Measurements from ENCODE around the gene LRP1B. TPM values are rescaled to one million over a fixed set of nuclear protein-coding genes. Genes with fewer than 3 reads are reported as not detected.
"Not testable (repeated sequence)": the region's sequence is repeated elsewhere in the genome, so short reads cannot be mapped to it uniquely, and the experiment has no call there.

The LRP1B gene
- total and polyA plus RNA-seq, 8 donors = 0.03 to 1.6 (median 0.84) TPM

DNA sequence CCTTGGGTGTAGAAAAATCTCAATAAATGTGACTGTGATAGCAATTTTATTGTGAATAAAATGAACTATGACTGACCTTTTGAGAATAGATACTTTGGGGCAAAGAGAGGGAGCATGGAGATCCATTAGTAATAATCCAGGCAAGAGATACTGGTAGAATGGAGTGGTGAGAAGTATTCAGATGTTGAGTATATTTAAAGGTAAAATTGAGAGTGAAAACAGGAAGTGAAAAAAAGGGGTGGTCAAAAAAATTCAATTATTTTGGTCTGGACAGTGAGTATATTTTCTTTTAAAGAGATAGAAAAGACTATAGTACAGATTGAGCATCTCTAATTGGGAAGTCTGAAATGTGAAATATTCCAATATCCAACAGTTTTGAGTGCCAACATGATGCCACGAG lies 1835.0 kb downstream of the LRP1B start:
- no peak for ATAC-seq
- H3K4me1 ChIP-seq = no peaks in the 10 kb centered on the region
- TF ChIP-seq, protein P1, sequence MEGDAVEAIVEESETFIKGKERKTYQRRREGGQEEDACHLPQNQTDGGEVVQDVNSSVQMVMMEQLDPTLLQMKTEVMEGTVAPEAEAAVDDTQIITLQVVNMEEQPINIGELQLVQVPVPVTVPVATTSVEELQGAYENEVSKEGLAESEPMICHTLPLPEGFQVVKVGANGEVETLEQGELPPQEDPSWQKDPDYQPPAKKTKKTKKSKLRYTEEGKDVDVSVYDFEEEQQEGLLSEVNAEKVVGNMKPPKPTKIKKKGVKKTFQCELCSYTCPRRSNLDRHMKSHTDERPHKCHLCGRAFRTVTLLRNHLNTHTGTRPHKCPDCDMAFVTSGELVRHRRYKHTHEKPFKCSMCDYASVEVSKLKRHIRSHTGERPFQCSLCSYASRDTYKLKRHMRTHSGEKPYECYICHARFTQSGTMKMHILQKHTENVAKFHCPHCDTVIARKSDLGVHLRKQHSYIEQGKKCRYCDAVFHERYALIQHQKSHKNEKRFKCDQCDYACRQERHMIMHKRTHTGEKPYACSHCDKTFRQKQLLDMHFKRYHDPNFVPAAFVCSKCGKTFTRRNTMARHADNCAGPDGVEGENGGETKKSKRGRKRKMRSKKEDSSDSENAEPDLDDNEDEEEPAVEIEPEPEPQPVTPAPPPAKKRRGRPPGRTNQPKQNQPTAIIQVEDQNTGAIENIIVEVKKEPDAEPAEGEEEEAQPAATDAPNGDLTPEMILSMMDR (IDR thresholded peaks at IDR 0.05) = no peak

DNA sequence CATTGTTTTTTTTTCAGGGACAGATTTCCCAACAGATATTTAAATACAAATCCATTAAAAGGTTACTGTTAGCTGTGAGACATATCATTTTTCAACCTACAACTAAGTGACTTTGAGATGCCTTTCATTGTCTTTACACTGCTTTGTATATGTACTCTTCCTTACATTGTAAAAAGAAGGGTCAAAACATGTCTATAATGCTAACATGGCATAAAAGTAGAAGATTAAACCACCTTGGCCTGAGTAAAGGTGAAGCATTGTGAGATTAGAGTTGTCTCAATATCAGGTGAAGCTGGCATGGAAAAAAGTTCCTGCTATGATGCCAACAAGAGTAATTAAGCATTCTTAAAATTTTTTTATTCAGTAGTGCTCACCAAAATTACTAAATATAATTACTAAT lies 1842.1 kb downstream of the LRP1B start:
- TF ChIP-seq, protein P1 (IDR thresholded peaks at IDR 0.05) = no peak
- no peak overlapping the region for H3K4me3 ChIP-seq
- ATAC-seq (no peak), DNase-seq (no peak)
- H3K27ac ChIP-seq = no peak overlapping the region
- no peaks in the 10 kb centered on the region for H3K36me3 ChIP-seq
- no peaks in the 10 kb centered on the region for H3K9me3 ChIP-seq
- H3K4me1 ChIP-seq = no peaks in the 10 kb centered on the region
- no peaks in the 10 kb centered on the region for H3K27me3 ChIP-seq
- intact Hi-C loops (cut with DNase I) = no loop called here

More for the DNA sequence above, 1835.0 kb downstream of the LRP1B start:
- no peaks in the 10 kb centered on the region for H3K36me3 ChIP-seq
- no peak for DNase-seq
- H3K27ac ChIP-seq = no peak overlapping the region
- intact Hi-C loops (cut with DNase I) = no loop called here
- H3K9me3 ChIP-seq = peaks cover 0 to 6% of the 10 kb centered on the region in 2 donors
- no peaks in the 10 kb centered on the region for H3K27me3 ChIP-seq
- H3K4me3 ChIP-seq = no peak overlapping the region

DNA sequence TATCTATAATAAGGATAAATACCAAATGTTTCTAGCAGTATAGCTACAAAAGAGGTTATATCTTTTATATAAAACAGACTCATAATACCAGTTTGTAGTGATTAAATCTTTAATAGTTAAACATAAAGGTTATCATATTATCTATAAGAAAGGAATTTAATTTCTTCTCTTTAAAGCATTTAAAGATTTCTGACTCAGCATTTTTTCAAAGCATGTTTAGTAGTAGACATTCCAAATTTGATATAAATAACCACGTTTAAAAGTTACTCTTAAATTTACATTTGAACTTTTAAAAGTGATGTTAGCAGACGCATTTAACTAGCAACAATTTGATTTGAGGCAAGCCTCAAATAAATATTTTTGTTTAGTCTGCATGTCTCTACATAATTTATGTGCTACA lies 1842.6 kb downstream of the LRP1B start:
- H3K27ac ChIP-seq = no peak overlapping the region
- no peaks in the 10 kb centered on the region for H3K9me3 ChIP-seq
- TF ChIP-seq, protein P1 (IDR thresholded peaks at IDR 0.05) = no peak
- H3K27me3 ChIP-seq = no peaks in the 10 kb centered on the region
- H3K36me3 ChIP-seq = no peaks in the 10 kb centered on the region
- ATAC-seq = no peak
- H3K4me3 ChIP-seq = no peak overlapping the region
- DNase-seq = no peak
- no peaks in the 10 kb centered on the region for H3K4me1 ChIP-seq
- intact Hi-C loops (cut with DNase I) = no loop called here

DNA sequence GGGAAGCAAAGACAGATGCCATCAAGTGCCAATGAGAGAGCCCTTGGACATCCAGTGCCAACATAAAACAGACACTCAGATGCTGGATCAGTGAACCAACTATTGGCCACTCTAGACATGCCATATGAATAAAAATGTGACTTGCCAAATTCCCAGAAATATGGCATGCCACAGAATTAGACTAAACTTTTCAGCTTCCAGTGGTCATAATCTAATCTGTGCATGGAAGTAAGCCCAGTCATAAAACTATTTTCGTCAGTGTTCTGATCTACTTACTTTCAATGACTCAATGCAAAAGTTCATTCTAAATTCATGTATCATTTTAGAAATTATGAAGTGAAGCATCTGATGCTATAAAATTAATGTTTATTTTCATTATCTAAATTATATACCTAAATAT lies 1844.4 kb downstream of the LRP1B start:
- ATAC-seq (no peak), DNase-seq (no peak)
- Histone ChIP-seq H3K36me3 (no peaks in the 10 kb centered on the region), H3K27ac (no peak overlapping the region), H3K9me3 (no peaks in the 10 kb centered on the region), H3K27me3 (no peaks in the 10 kb centered on the region), H3K4me3 (no peak overlapping the region), H3K4me1 (no peaks in the 10 kb centered on the region)
- intact Hi-C loops (cut with DNase I) = no loop called here
- TF ChIP-seq, protein P1 (IDR thresholded peaks at IDR 0.05) = no peak

DNA sequence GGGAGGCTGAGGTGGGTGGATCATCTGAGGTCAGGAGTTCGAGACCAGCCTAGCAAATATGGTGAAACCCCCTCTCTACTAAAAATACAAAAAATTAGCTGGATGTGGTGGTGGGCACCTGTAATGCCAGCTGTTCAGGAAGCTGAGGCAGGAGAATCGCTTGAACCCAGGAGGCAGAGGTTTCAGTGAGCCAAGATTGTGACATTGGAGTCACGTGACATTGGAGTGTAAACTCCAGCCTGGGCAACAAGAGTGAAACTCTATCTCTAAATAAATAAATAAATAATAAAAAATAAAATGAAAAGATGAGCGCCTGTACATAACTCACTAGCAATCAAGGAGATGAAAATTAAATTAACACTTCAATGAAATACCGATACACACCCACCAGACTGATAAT lies 1853.5 kb downstream of the LRP1B start:
- ATAC-seq; H3K36me3 ChIP-seq; H3K4me1 ChIP-seq; intact Hi-C loops (cut with DNase I); H3K27ac ChIP-seq; DNase-seq; H3K27me3 ChIP-seq; H3K4me3 ChIP-seq; H3K9me3 ChIP-seq: not testable (repeated sequence)

GRCh38 chr2:140276661-140277060 lies 1854.2 kb downstream of the LRP1B start:
- Histone ChIP-seq H3K9me3 (peaks cover 0 to 4% of the 10 kb centered on the region in 2 donors), H3K36me3 (no peaks in the 10 kb centered on the region), H3K27me3 (no peaks in the 10 kb centered on the region), H3K27ac (no peak overlapping the region), H3K4me3 (no peak overlapping the region), H3K4me1 (no peaks in the 10 kb centered on the region)
- DNase-seq = no peak
- no peak for ATAC-seq
- TF ChIP-seq, protein P1 (IDR thresholded peaks at IDR 0.05) = no peak
- intact Hi-C loops (cut with DNase I) = no loop called here

Measured in left lung (tissue), 10 donors.